Natural killer cell (primary cell): Measurements from ENCODE around the gene ARHGEF4. TPM values are rescaled to one million over a fixed set of nuclear protein-coding genes. Genes with fewer than 3 reads are reported as not detected.

Experiments used
- ATAC-seq, 3 donors: fragments of 150-1000 bp in 2 of 3; fragments of 200-7000 bp in 1 of 3; cut with Tn5 transposase; 1 replicate in 1 of 3; 2 replicates in 2 of 3; pipeline ENCODE4 v1.10.0; 2021; ENCODE audit warnings: mild to moderate bottlenecking in 2 of 3, moderate library complexity in 2 of 3
- DNase-seq, 2 donors: peaks; one replicate each; pipeline versions ENCODE4 v3.0.0 to v3.0.0-alpha.2; 2013 to 2021; ENCODE audit warnings: mixed read lengths in 1 of 2
- H3K27ac ChIP-seq: one replicate; pipeline ENCODE4 v1.5.1; 2013; ENCODE audit warnings: mild to moderate bottlenecking, low read length
- H3K27me3 ChIP-seq: one replicate; pipeline ENCODE4 v1.6.1; 2013; ENCODE audit warnings: low read length; ENCODE audit not compliant: control insufficient read depth, insufficient read depth
- H3K36me3 ChIP-seq: one replicate; pipeline ENCODE4 v1.6.1; 2013; ENCODE audit warnings: low read length; ENCODE audit not compliant: control insufficient read depth, insufficient read depth
- H3K4me1 ChIP-seq: one replicate; pipeline ENCODE4 v1.6.1; 2013; ENCODE audit warnings: low read length; ENCODE audit not compliant: control insufficient read depth, insufficient read depth
- H3K4me3 ChIP-seq: one replicate; pipeline ENCODE4 v1.5.1; 2013; ENCODE audit warnings: low read length
- H3K9me3 ChIP-seq: one replicate; pipeline ENCODE4 v1.6.1; 2013; ENCODE audit warnings: low read length; ENCODE audit not compliant: control insufficient read depth, insufficient read depth
- H3K27ac Mint-ChIP-seq, 2 donors: one replicate each; pipeline ENCODE4 v1.8.0; 2022; ENCODE audit warnings: mild to moderate bottlenecking in 2 of 2, mixed read lengths in 2 of 2, moderate library complexity in 1 of 2
- H3K27me3 Mint-ChIP-seq, 2 donors: one replicate each; pipeline ENCODE4 v1.8.0; 2022; ENCODE audit warnings: low read depth in 2 of 2, mixed read lengths in 2 of 2
- H3K36me3 Mint-ChIP-seq: one replicate; pipeline ENCODE4 v1.8.0; 2022; ENCODE audit warnings: mixed read lengths
- H3K4me1 Mint-ChIP-seq, 2 donors: one replicate each; pipeline ENCODE4 v1.8.0; 2022; ENCODE audit warnings: mixed read lengths in 2 of 2
- H3K4me3 Mint-ChIP-seq: one replicate; pipeline ENCODE4 v1.8.0; 2022; ENCODE audit warnings: mild to moderate bottlenecking, moderate library complexity, mixed read lengths
- H3K9me3 Mint-ChIP-seq, 2 donors: one replicate each; pipeline ENCODE4 v1.8.0; 2022; ENCODE audit warnings: mixed read lengths in 2 of 2
- WGBS: methylation state at CpG from one replicate; pipeline ENCODE4 v1.1.7; 2013; ENCODE audit warnings: missing lambda C conversion rate; ENCODE audit not compliant: insufficient coverage; 5-methylcytosine and 5-hydroxymethylcytosine counted together
- intact Hi-C: fragments of 100-400 bp; cut with micrococcal nuclease; formaldehyde crosslinking; loops from one replicate; pipeline ENCODE4 v1.14.2; 2022
- total RNA-seq, 4 donors: library from RNA; stranded (reverse); fragments of 120-200 nt in 1 of 4; gene quantifications; one replicate each; pipeline versions ENCODE4 v1.2.3 to v1.2.4, GENCODE V29; 2013 to 2022
- TF ChIP-seq, protein P1 (sequence below): fragments of 200-600 bp; IDR thresholded peaks from one replicate; pipeline ENCODE4 v1.8.0; 2022; ENCODE audit warnings: antibody characterized with exemption

ARHGEF4 gene
- total RNA-seq, 3 donors from 2014 or later (not counting 1 experiment from before 2014, with no cell fraction given), result 0.11 TPM; not detected in 2

DNA sequence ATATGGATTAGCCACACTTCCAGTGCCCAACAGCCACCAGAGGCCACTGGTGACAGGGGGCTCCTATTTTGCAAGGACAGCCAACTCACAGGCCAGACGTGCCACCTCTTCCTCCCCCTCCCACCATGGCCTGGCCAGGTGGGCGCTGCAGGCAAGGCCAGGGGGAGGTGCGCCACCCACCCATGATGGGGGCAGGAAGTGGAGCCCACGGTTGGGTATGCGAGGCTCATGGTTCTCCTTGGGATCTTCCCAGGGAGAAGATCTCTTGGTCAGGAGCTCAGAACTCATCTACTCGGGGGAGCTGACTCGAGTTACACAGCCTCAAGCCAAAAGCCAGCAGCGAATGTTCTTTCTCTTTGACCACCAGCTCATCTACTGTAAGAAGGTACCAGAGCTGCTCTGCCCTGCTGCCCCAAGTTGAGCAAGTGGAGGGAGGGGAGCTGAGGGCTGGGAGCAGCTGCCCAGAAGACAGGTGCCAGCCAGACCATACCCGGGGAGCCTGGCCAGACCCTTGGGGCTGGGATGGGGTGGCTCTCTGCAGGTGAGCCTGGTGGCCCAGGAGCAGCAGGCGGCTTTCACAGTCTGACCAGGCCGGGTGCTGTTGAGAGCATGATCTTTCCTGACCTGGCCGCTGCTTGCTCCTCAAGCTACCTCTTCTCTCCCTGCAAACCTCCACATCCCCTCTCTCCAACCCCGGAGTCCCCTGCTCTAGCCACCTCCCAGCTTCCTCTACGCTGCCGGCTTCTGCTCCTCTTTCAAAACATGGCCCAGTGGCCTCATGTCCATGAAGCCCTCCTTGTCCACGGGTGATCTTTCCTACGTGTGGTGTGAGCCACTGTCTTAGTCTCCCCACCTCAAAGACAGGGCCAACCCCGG, 206.7 kb downstream of the ARHGEF4 start:
- Histone ChIP-seq H3K36me3 (peaks cover 12% of the 10 kb centered on the region), H3K27ac (no peak overlapping the region), H3K9me3 (no peaks in the 10 kb centered on the region), H3K27me3 (peaks cover 12% of the 10 kb centered on the region), H3K4me1 (peaks cover 29% of the 10 kb centered on the region), H3K4me3 (no peak overlapping the region)
- H3K9me3 Mint-ChIP-seq, result no peaks in the 10 kb centered on the region
- H3K27me3 Mint-ChIP-seq, result peaks cover 0 to 12% of the 10 kb centered on the region in 2 donors
- intact Hi-C loops, result no loop called here
- ATAC-seq (no peak), DNase-seq (no peak)
- no peak overlapping the region for H3K27ac Mint-ChIP-seq
- 88% methylated on average over 18 of the region's 18 CpGs for WGBS
- peaks cover 14 to 20% of the 10 kb centered on the region in 2 donors for H3K4me1 Mint-ChIP-seq
- TF ChIP-seq, protein P1, sequence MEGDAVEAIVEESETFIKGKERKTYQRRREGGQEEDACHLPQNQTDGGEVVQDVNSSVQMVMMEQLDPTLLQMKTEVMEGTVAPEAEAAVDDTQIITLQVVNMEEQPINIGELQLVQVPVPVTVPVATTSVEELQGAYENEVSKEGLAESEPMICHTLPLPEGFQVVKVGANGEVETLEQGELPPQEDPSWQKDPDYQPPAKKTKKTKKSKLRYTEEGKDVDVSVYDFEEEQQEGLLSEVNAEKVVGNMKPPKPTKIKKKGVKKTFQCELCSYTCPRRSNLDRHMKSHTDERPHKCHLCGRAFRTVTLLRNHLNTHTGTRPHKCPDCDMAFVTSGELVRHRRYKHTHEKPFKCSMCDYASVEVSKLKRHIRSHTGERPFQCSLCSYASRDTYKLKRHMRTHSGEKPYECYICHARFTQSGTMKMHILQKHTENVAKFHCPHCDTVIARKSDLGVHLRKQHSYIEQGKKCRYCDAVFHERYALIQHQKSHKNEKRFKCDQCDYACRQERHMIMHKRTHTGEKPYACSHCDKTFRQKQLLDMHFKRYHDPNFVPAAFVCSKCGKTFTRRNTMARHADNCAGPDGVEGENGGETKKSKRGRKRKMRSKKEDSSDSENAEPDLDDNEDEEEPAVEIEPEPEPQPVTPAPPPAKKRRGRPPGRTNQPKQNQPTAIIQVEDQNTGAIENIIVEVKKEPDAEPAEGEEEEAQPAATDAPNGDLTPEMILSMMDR, result no peak
- no peaks in the 10 kb centered on the region for H3K36me3 Mint-ChIP-seq
- no peak overlapping the region for H3K4me3 Mint-ChIP-seq

DNA sequence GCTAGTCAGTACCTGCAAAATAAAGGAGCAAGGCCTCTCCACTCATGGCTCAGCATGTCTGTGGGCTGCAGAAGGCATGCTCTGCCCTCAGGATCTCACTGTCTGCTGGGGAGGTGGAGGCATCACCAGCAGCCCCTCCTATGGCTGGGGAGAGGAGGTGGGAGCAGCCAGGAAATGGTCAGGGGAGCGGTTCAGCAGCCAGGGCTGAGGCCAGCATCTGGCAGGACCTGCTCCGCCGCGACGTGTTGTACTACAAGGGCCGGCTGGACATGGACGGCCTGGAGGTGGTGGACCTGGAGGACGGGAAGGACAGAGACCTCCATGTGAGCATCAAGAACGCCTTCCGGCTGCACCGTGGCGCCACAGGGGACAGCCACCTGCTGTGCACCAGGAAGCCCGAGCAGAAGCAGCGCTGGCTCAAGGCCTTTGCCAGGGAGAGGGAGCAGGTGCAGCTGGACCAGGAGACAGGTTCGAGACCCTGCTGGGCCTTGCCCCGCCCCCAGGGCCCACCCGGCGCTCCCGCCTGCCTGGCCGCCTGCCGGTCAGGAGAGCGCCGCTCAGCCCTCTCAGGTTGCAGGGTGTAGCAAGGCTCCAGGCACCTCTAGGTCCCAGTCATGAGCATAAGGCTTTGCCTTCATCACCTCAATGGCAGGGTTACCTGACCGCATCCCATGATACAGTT, 207.5 kb downstream of the ARHGEF4 start:
- H3K27me3 Mint-ChIP-seq, result peaks cover 0 to 12% of the 10 kb centered on the region in 2 donors
- Histone ChIP-seq H3K4me3 (no peak overlapping the region), H3K9me3 (no peaks in the 10 kb centered on the region), H3K27me3 (peaks cover 7% of the 10 kb centered on the region), H3K4me1 (peaks cover 29% of the 10 kb centered on the region), H3K27ac (no peak overlapping the region), H3K36me3 (peaks cover 20% of the 10 kb centered on the region)
- ATAC-seq, result no peak
- 93% methylated on average over 24 of the region's 24 CpGs for WGBS
- no peaks in the 10 kb centered on the region for H3K9me3 Mint-ChIP-seq
- TF ChIP-seq, protein P1, result no peak
- no peaks in the 10 kb centered on the region for H3K36me3 Mint-ChIP-seq
- intact Hi-C loops, result no loop called here
- H3K4me3 Mint-ChIP-seq, result no peak overlapping the region
- no peak for DNase-seq
- no peak overlapping the region for H3K27ac Mint-ChIP-seq
- H3K4me1 Mint-ChIP-seq, result peaks cover 15 to 21% of the 10 kb centered on the region in 2 donors

DNA sequence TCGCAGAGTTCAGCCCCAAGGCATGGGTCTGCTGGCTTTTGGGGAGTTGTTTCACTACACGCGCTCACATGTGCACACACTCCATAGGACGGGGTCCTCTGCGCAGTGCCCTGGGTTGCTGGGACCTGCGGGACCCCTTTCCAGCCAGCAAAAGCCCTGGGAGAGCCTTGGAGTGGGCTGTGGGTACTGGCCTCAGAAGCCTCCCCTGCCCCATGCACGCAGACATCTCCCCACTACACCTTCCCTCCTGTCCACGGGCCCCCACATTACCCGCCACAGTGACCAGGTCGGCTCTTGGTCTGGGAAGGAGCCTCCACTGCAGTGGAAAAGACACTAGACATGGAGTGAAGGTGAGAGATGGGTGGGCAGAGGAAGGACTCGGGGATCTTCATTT, 208.0 kb downstream of the ARHGEF4 start:
- H3K9me3 Mint-ChIP-seq, result no peaks in the 10 kb centered on the region
- no peak overlapping the region for H3K27ac ChIP-seq
- peaks cover 25% of the 10 kb centered on the region for H3K36me3 ChIP-seq
- no peaks in the 10 kb centered on the region for H3K9me3 ChIP-seq
- H3K4me1 Mint-ChIP-seq, result peaks cover 15 to 21% of the 10 kb centered on the region in 2 donors
- TF ChIP-seq, protein P1, result no peak
- H3K4me3 Mint-ChIP-seq, result no peak overlapping the region
- H3K4me1 ChIP-seq, result peaks cover 23% of the 10 kb centered on the region
- no peak overlapping the region for H3K4me3 ChIP-seq
- peaks cover 0 to 9% of the 10 kb centered on the region in 2 donors for H3K27me3 Mint-ChIP-seq
- WGBS, result 93% methylated on average over 11 of the region's 11 CpGs
- intact Hi-C loops, result no loop called here
- H3K27me3 ChIP-seq, result peaks cover 2% of the 10 kb centered on the region
- peaks cover 2% of the 10 kb centered on the region for H3K36me3 Mint-ChIP-seq
- ATAC-seq (no peak), DNase-seq (no peak)
- H3K27ac Mint-ChIP-seq, result no peak overlapping the region
